Panc1 (cell line): ENCODE data around the gene PLA2G4F.

ENCODE experiments used
- CTCF ChIP-seq: fragments of 450-650 bp; IDR thresholded peaks from 2 replicates; pipeline ENCODE4 v1.5.1; 2017; ENCODE audit warnings: mild to moderate bottlenecking
- REST ChIP-seq, 2 experiments: IDR thresholded peaks; 2 replicates each; pipeline ENCODE4 v1.6.1; 2011 to 2012; ENCODE audit warnings: low read depth in 2 of 2, control low read depth in 1 of 2, low read length in 1 of 2, mild to moderate bottlenecking in 1 of 2, moderate library complexity in 1 of 2; ENCODE audit not compliant: insufficient read depth in 1 of 2

GRCh38 chr15:42101861-42102260 lies 54.6 kb downstream of the PLA2G4F start:
- no peak for TF ChIP-seq CTCF
- no peak for TF ChIP-seq REST (IDR thresholded peaks at IDR 0.05; ENCODE audit: insufficient read depth in 1 of 2, low read depth in 2 of 2, low read length in 1 of 2)
